ENCODE measurements around the gene PRMT3.

DNA sequence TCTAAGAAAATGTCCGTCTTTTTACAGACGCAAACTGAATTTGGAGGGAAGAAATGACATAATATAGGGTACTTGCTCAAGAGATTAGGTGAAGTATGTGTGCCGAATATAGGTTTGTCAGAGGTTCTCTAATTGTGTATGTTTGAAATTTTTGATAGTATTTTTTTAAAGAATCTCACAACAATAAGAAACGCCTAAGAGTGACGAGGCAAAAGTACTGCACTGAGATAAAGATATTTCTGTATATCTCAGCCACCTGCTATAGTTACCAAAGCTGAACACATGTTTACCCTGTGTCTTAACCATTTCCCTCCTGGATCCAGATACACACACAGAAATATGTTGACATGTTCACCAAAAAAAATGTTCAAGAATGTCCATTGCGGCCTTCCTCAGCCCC, 92.0 kb downstream of the PRMT3 start:
- TF ChIP-seq GATA2 (IDR thresholded peaks at IDR 0.05; ENCODE audit: low read depth, low read length) (no peak), GATA3 (IDR thresholded peaks at IDR 0.05; ENCODE audit: low read depth, low read length) (no peak)

Data from SH-SY5Y (cell line).